HAP-1 (cell line): ENCODE measurements around the gene DDX25.

Source experiments
- DNase-seq, 2 experiments: peaks; one replicate each; pipeline ENCODE4 v3.0.0-alpha.2; 2016 to 2020; ENCODE audit warnings: low spot score in 2 of 2
- H3K27me3 ChIP-seq: fragments of 250-450 bp; sonication (Bioruptor Pico); 2 replicates; pipeline ENCODE4 v1.5.1; 2020; ENCODE audit warnings: low read depth, mild to moderate bottlenecking, moderate library complexity
- H3K36me3 ChIP-seq: fragments of 250-450 bp; sonication (Bioruptor Pico); replicated peaks from 2 replicates; pipeline ENCODE4 v1.5.1; 2020; ENCODE audit warnings: mild to moderate bottlenecking
- H3K4me1 ChIP-seq: fragments of 250-450 bp; sonication (Bioruptor Pico); 2 replicates; pipeline ENCODE4 v1.5.1; 2020; ENCODE audit warnings: mild to moderate bottlenecking
- H3K4me3 ChIP-seq: fragments of 250-450 bp; sonication (Bioruptor Pico); 2 replicates; pipeline ENCODE4 v1.5.1; 2020; ENCODE audit warnings: mild to moderate bottlenecking, moderate library complexity
- H3K9me3 ChIP-seq: fragments of 250-450 bp; sonication (Bioruptor Pico); 2 replicates; pipeline ENCODE4 v1.5.1; 2020; ENCODE audit warnings: mild to moderate bottlenecking, moderate library complexity
- in situ Hi-C: fragments of 300-500 bp; cut with MboI; formaldehyde crosslinking; loops from 3 replicates; pipeline ENCODE4 v1.14.3; 2020; ENCODE audit warnings: low sequenced_read_pairs, inconsistent platforms, mixed read lengths

Gene DDX25

GRCh38 chr11:125944350-125945010 is 40.2 kb downstream of the DDX25 start:
- in situ Hi-C loops: no loop called here
- DNase-seq: no peak
- H3K9me3 ChIP-seq: no peaks in the 10 kb centered on the region
- no peak overlapping the region for H3K4me3 ChIP-seq
- H3K36me3 ChIP-seq: no peaks in the 10 kb centered on the region
- no peaks in the 10 kb centered on the region for H3K27me3 ChIP-seq
- H3K4me1 ChIP-seq: no peaks in the 10 kb centered on the region

- Histone ChIP-seq H3K36me3 (no peaks in the 10 kb centered on the region), H3K9me3 (no peaks in the 10 kb centered on the region), H3K27me3 (no peaks in the 10 kb centered on the region), H3K4me1 (no peaks in the 10 kb centered on the region), H3K4me3 (no peak overlapping the region)
- DNase-seq: no peak
- in situ Hi-C loops: no loop called here
Measured at GRCh38 chr11:125945011-125945796, 40.9 kb downstream of the DDX25 start.

- Histone ChIP-seq H3K4me3 (no peak within 1 kb of the TSS), H3K36me3 (no peaks in the 10 kb centered on the region), H3K27me3 (no peaks in the 10 kb centered on the region), H3K4me1 (no peaks in the 10 kb centered on the region), H3K9me3 (no peaks in the 10 kb centered on the region)
- in situ Hi-C loops: no loop called here
- DNase-seq: no peak
Measured at GRCh38 chr11:125945797-125946520, 41.7 kb downstream of the DDX25 start, which contains the start of gene VSIG10L2. VSIG10L2 (plus strand) TSS chr11:125946044; CDS start chr11:125946056, 12 bp downstream.

GRCh38 chr11:125946712-125947418 is 42.6 kb downstream of the DDX25 start:
- H3K4me3 ChIP-seq: no peak overlapping the region
- H3K4me1 ChIP-seq: no peaks in the 10 kb centered on the region
- in situ Hi-C loops: no loop called here

GRCh38 chr11:125947419-125948277 is 43.3 kb downstream of the DDX25 start:
- Histone ChIP-seq H3K4me3 (no peak overlapping the region), H3K4me1 (no peaks in the 10 kb centered on the region), H3K36me3 (no peaks in the 10 kb centered on the region), H3K9me3 (no peaks in the 10 kb centered on the region), H3K27me3 (no peaks in the 10 kb centered on the region)
- no peak for DNase-seq
- in situ Hi-C loops: no loop called here

More at GRCh38 chr11:125946712-125947418, 42.6 kb downstream of the DDX25 start:
- no peak for DNase-seq
- Histone ChIP-seq H3K9me3 (no peaks in the 10 kb centered on the region), H3K27me3 (no peaks in the 10 kb centered on the region), H3K36me3 (no peaks in the 10 kb centered on the region)

- no peak for DNase-seq
- Histone ChIP-seq H3K36me3 (no peaks in the 10 kb centered on the region), H3K4me1 (no peaks in the 10 kb centered on the region), H3K9me3 (no peaks in the 10 kb centered on the region), H3K27me3 (no peaks in the 10 kb centered on the region), H3K4me3 (no peak overlapping the region)
- in situ Hi-C loops: no loop called here
Measured at GRCh38 chr11:125948278-125949051, 44.2 kb downstream of the DDX25 start.

- H3K4me3 ChIP-seq: no peak overlapping the region
- in situ Hi-C loops: no loop called here
- no peaks in the 10 kb centered on the region for H3K27me3 ChIP-seq
- H3K4me1 ChIP-seq: no peaks in the 10 kb centered on the region
- no peaks in the 10 kb centered on the region for H3K36me3 ChIP-seq
- DNase-seq: no peak
- no peaks in the 10 kb centered on the region for H3K9me3 ChIP-seq
Measured at GRCh38 chr11:125949271-125950177, 45.2 kb downstream of the DDX25 start.

GRCh38 chr11:125950178-125950490 is 45.8 kb downstream of the DDX25 start:
- H3K9me3 ChIP-seq: no peaks in the 10 kb centered on the region
- in situ Hi-C loops: no loop called here
- no peak for DNase-seq
- no peaks in the 10 kb centered on the region for H3K36me3 ChIP-seq
- no peaks in the 10 kb centered on the region for H3K27me3 ChIP-seq
- no peaks in the 10 kb centered on the region for H3K4me1 ChIP-seq
- H3K4me3 ChIP-seq: no peak overlapping the region

- no peaks in the 10 kb centered on the region for H3K9me3 ChIP-seq
- H3K27me3 ChIP-seq: no peaks in the 10 kb centered on the region
- in situ Hi-C loops: no loop called here
- H3K4me3 ChIP-seq: no peak overlapping the region
- DNase-seq: no peak
- no peaks in the 10 kb centered on the region for H3K36me3 ChIP-seq
- no peaks in the 10 kb centered on the region for H3K4me1 ChIP-seq
Measured at GRCh38 chr11:125950696-125951651, 46.7 kb downstream of the DDX25 start.

- in situ Hi-C loops: no loop called here
- H3K4me1 ChIP-seq: no peaks in the 10 kb centered on the region
- DNase-seq: no peak
- no peaks in the 10 kb centered on the region for H3K36me3 ChIP-seq
- no peaks in the 10 kb centered on the region for H3K27me3 ChIP-seq
- no peaks in the 10 kb centered on the region for H3K9me3 ChIP-seq
- H3K4me3 ChIP-seq: no peak overlapping the region
Measured at GRCh38 chr11:125951731-125952130, 47.4 kb downstream of the DDX25 start.

- in situ Hi-C loops: no loop called here
- Histone ChIP-seq H3K4me3 (no peak overlapping the region), H3K9me3 (no peaks in the 10 kb centered on the region), H3K36me3 (no peaks in the 10 kb centered on the region), H3K4me1 (no peaks in the 10 kb centered on the region), H3K27me3 (no peaks in the 10 kb centered on the region)
- DNase-seq: no peak
Measured at GRCh38 chr11:125952559-125952958, 48.3 kb downstream of the DDX25 start.
